OCI-LY7 (cell line): Measurements from ENCODE around the gene TLE3. TPM values are rescaled to one million over a fixed set of nuclear protein-coding genes. Genes with fewer than 3 reads are reported as not detected.

Experiments
- BruUV-seq: library from RNA; stranded (reverse); fragments of 400-500 nt; replicated peaks from 2 replicates; lab custom pipeline; 2021; lab: Mats Ljungman, UMichigan
- CTCF ChIA-PET: fragments of 300-600 bp; sonication (Branson Sonifier 250); formaldehyde crosslinking; loops from one replicate; lab custom pipeline; 2022; ENCODE audit warnings: antibody characterized with exemption; ENCODE audit not compliant: unreplicated experiment; lab: Charles Lee
- POLR2A ChIA-PET: fragments of 300-600 bp; sonication (Branson Sonifier 250); formaldehyde crosslinking; loops from one replicate; lab custom pipeline; 2022; ENCODE audit warnings: antibody characterized with exemption; lab: Charles Lee
- DNase-seq: peaks from one replicate; pipeline ENCODE4 v3.0.0-alpha.2; 2015; ENCODE audit warnings: low spot score
- H2AFZ ChIP-seq: fragments of 200-600 bp; sonication (generic), shearing (Covaris generic); 2 replicates; pipeline ENCODE4 v1.6.1; 2014; ENCODE audit warnings: mild to moderate bottlenecking, antibody characterized with exemption, low read length, moderate library complexity
- H3K27ac ChIP-seq: fragments of 200-600 bp; sonication (generic); 2 replicates; pipeline ENCODE4 v1.5.1; 2014; ENCODE audit warnings: mixed run types, low read depth, mild to moderate bottlenecking, moderate library complexity, low read length, inconsistent platforms; ENCODE audit not compliant: poor library complexity, severe bottlenecking
- H3K36me3 ChIP-seq: fragments of 200-600 bp; sonication (generic); 2 replicates; pipeline ENCODE4 v1.6.1; 2014; ENCODE audit warnings: mild to moderate bottlenecking, antibody characterized with exemption, low read length, moderate library complexity, mixed read lengths; ENCODE audit not compliant: insufficient read depth
- H3K4me1 ChIP-seq: fragments of 200-600 bp; sonication (generic); 2 replicates; pipeline ENCODE4 v1.5.1; 2014; ENCODE audit warnings: mild to moderate bottlenecking, low read length; ENCODE audit not compliant: insufficient read depth, poor library complexity, severe bottlenecking
- H3K4me2 ChIP-seq: fragments of 200-600 bp; sonication (generic); 2 replicates; pipeline ENCODE4 v1.6.1; 2014; ENCODE audit warnings: mild to moderate bottlenecking, low read length
- H3K4me3 ChIP-seq: fragments of 200-600 bp; sonication (generic); 2 replicates; pipeline ENCODE4 v1.5.1; 2014; ENCODE audit warnings: mild to moderate bottlenecking, low read depth, low read length; ENCODE audit not compliant: poor library complexity, severe bottlenecking
- H3K79me2 ChIP-seq: fragments of 200-600 bp; sonication (generic); 2 replicates; pipeline ENCODE4 v1.6.1; 2016; ENCODE audit warnings: low read depth, mild to moderate bottlenecking, low read length, moderate library complexity, mixed read lengths; ENCODE audit not compliant: insufficient read depth
- H3K9me2 ChIP-seq: fragments of 200-600 bp; sonication (generic); 2 replicates; pipeline ENCODE4 v1.6.1; 2016; ENCODE audit warnings: mild to moderate bottlenecking, low read length, mixed read lengths; ENCODE audit not compliant: insufficient read depth
- H3K9me3 ChIP-seq: fragments of 200-600 bp; sonication (generic); 2 replicates; pipeline ENCODE4 v1.6.1; 2014; ENCODE audit warnings: mild to moderate bottlenecking, mixed run types, low read length, mixed read lengths
- H4K20me1 ChIP-seq: fragments of 200-600 bp; sonication (generic); 2 replicates; pipeline ENCODE4 v1.6.1; 2014; ENCODE audit warnings: mild to moderate bottlenecking, antibody characterized with exemption, low read length, moderate library complexity, mixed read lengths; ENCODE audit not compliant: insufficient read depth
- CTCF ChIP-seq: fragments of 200-600 bp; sonication (generic); conservative IDR thresholded peaks from 2 replicates; pipeline ENCODE4 v1.5.1; 2014; ENCODE audit warnings: mild to moderate bottlenecking, antibody characterized with exemption, low read length, moderate library complexity, mixed read lengths
- EZH2phosphoT487 ChIP-seq: fragments of 200-600 bp; sonication (generic); IDR thresholded peaks from 2 replicates; pipeline ENCODE4 v1.6.1; 2018; ENCODE audit warnings: low read depth, borderline replicate concordance, mild to moderate bottlenecking, mixed run types, antibody characterized with exemption, low read length, moderate library complexity, mixed read lengths
- intact Hi-C: fragments of 100-400 bp; cut with micrococcal nuclease; formaldehyde crosslinking; loops from one replicate; pipeline ENCODE4 v1.10.0; 2022; ENCODE audit not compliant: unreplicated experiment
- total RNA-seq, 2 experiments: library from RNA; depleted of rRNA in 1 of 2; stranded (reverse); fragments of >200 nt in 1 of 2; shearing (Covaris generic) in 1 of 2; gene quantifications; 2 replicates each; pipeline ENCODE4 v1.2.3, GENCODE V29; 2014 to 2022

Gene TLE3
- total RNA-seq, 2 experiments from 2014 or later: 31.9 to 37.9 TPM

- peak; percentile 74 for DNase-seq
- no peaks in the 10 kb centered on the region for H4K20me1 ChIP-seq
- peak overlapping the region; percentile 11 for H3K27ac ChIP-seq
- H3K36me3 ChIP-seq: no peaks in the 10 kb centered on the region
- POLR2A ChIA-PET: interaction anchor here (0.7 to 1.3 kb wide), 6 partner anchors 13 to 60 kb away, joined by 3 to 5 read pairs (median 4); no protein-coding TSS in a partner anchor
- H3K9me2 ChIP-seq: no peaks in the 10 kb centered on the region
- intact Hi-C loops: loop anchor here (2.0 to 5.0 kb wide), 3 partner anchors 47 to 62 kb away; partner anchors contain the start of gene TLE3
- H2AFZ ChIP-seq: peak overlapping the region; percentile 6; the same call in 1 of the 2 replicates
- H3K79me2 ChIP-seq: no peaks in the 10 kb centered on the region
- H3K4me1 ChIP-seq: peaks cover 50% of the 10 kb centered on the region
- peak overlapping the region; percentile 57 for H3K4me2 ChIP-seq
- no TSS peak for BruUV-seq
- CTCF ChIA-PET: no interaction called here
- H3K4me3 ChIP-seq: peak overlapping the region; percentile 1
- TF ChIP-seq EZH2phosphoT487 (no peak), CTCF (no peak)
- H3K9me3 ChIP-seq: no peaks in the 10 kb centered on the region
Observed at GRCh38 chr15:70035719-70036077, 62.0 kb downstream of the TLE3 start.

- H2AFZ ChIP-seq: peak overlapping the region; percentile 6; the same call in 1 of the 2 replicates
- peaks cover 45% of the 10 kb centered on the region for H3K4me1 ChIP-seq
- no peak for DNase-seq
- no peaks in the 10 kb centered on the region for H3K9me2 ChIP-seq
- BruUV-seq: no TSS peak
- intact Hi-C loops: loop anchor here (5.0 kb wide), 2 partner anchors 47 to 62 kb away; partner anchors contain the start of gene TLE3
- no peaks in the 10 kb centered on the region for H3K9me3 ChIP-seq
- peak overlapping the region; percentile 11 for H3K27ac ChIP-seq
- peak overlapping the region; percentile 1 for H3K4me3 ChIP-seq
- no peaks in the 10 kb centered on the region for H4K20me1 ChIP-seq
- H3K36me3 ChIP-seq: no peaks in the 10 kb centered on the region
- CTCF ChIA-PET: no interaction called here
- peak overlapping the region; percentile 57 for H3K4me2 ChIP-seq
- no peak for TF ChIP-seq EZH2phosphoT487
- TF ChIP-seq CTCF: no peak
- POLR2A ChIA-PET: interaction anchor here (0.6 to 1.1 kb wide), 6 partner anchors 12 to 91 kb away, joined by 3 to 5 read pairs (median 4); no protein-coding TSS in a partner anchor
- H3K79me2 ChIP-seq: no peaks in the 10 kb centered on the region
Observed at GRCh38 chr15:70035051-70035718, 62.5 kb downstream of the TLE3 start.

GRCh38 chr15:70034596-70034995 lies 63.1 kb downstream of the TLE3 start:
- no peak for TF ChIP-seq EZH2phosphoT487
- no peak for TF ChIP-seq CTCF
- H3K9me2 ChIP-seq: no peaks in the 10 kb centered on the region
- no peak overlapping the region for H3K27ac ChIP-seq
- H3K9me3 ChIP-seq: no peaks in the 10 kb centered on the region
- no peak overlapping the region for H2AFZ ChIP-seq
- ChIA-PET CTCF (no interaction called here), POLR2A (interaction anchor here (1.1 kb wide), 1 partner anchor 50 kb away, joined by 4 read pairs; no protein-coding TSS in a partner anchor)
- intact Hi-C loops: no loop called here
- BruUV-seq: no TSS peak
- no peaks in the 10 kb centered on the region for H4K20me1 ChIP-seq
- no peak overlapping the region; the same call in 1 of the 2 replicates for H3K4me2 ChIP-seq
- peaks cover 40% of the 10 kb centered on the region for H3K4me1 ChIP-seq
- no peak overlapping the region for H3K4me3 ChIP-seq
- H3K79me2 ChIP-seq: no peaks in the 10 kb centered on the region
- DNase-seq: no peak
- H3K36me3 ChIP-seq: no peaks in the 10 kb centered on the region
